Measurements from ENCODE around the gene TPST1.
A peak's percentile ranks its signal among the peaks of the same experiment; 100 is the strongest.
"Not testable (repeated sequence)": the region's sequence is repeated elsewhere in the genome, so short reads cannot be mapped to it uniquely, and the experiment has no call there.

TPST1 gene

GRCh38 chr7:66204822-66205740 is at the start of gene TPST1:
TPST1 (plus strand) TSS chr7:66205334; CDS start chr7:66240426, 35,092 bp downstream.
- DNase-seq: peak; percentile 79

GRCh38 chr7:66156035-66156434 is 49.1 kb upstream of the TPST1 start:
- DNase-seq: not testable (repeated sequence)

- DNase-seq: no peak
Observed at GRCh38 chr7:66157060-66157459, 48.1 kb upstream of the TPST1 start.

GRCh38 chr7:66162622-66163021 is 42.5 kb upstream of the TPST1 start:
- DNase-seq: no peak

GRCh38 chr7:66163186-66163610 is 41.9 kb upstream of the TPST1 start:
- DNase-seq: no peak

GRCh38 chr7:66164356-66164755 is 40.8 kb upstream of the TPST1 start:
- no peak for DNase-seq

- peak; percentile 63 for DNase-seq
Observed at GRCh38 chr7:66167773-66168387, 37.3 kb upstream of the TPST1 start.

GRCh38 chr7:66169616-66170015 is 35.5 kb upstream of the TPST1 start:
- no peak for DNase-seq

- DNase-seq: no peak
Observed at GRCh38 chr7:66170309-66171231, 34.6 kb upstream of the TPST1 start.

- peak; percentile 97 for DNase-seq
Observed at GRCh38 chr7:66172536-66173401, 32.4 kb upstream of the TPST1 start.

- no peak for DNase-seq
Observed at GRCh38 chr7:66173856-66174255, 31.3 kb upstream of the TPST1 start.

- not testable (repeated sequence) for DNase-seq
Observed at GRCh38 chr7:66175006-66175405, 30.1 kb upstream of the TPST1 start.

GRCh38 chr7:66176914-66177313 is 28.2 kb upstream of the TPST1 start:
- no peak for DNase-seq

GRCh38 chr7:66178258-66178657 is 26.9 kb upstream of the TPST1 start:
- DNase-seq: no peak

- DNase-seq: no peak
Observed at GRCh38 chr7:66181329-66181728, 23.8 kb upstream of the TPST1 start.

- no peak for DNase-seq
Observed at GRCh38 chr7:66181845-66182244, 23.3 kb upstream of the TPST1 start.

GRCh38 chr7:66182920-66183319 is 22.2 kb upstream of the TPST1 start:
- DNase-seq: no peak

- DNase-seq: no peak
Observed at GRCh38 chr7:66183700-66184099, 21.4 kb upstream of the TPST1 start.

GRCh38 chr7:66185680-66186187 is 19.4 kb upstream of the TPST1 start:
- no peak for DNase-seq

GRCh38 chr7:66186991-66187390 is 18.1 kb upstream of the TPST1 start:
- DNase-seq: no peak

GRCh38 chr7:66187905-66188304 is 17.2 kb upstream of the TPST1 start:
- no peak for DNase-seq

GRCh38 chr7:66188645-66189044 is 16.5 kb upstream of the TPST1 start:
- no peak for DNase-seq
